Thymus (tissue), 14 donors: ENCODE measurements around the gene USP17L13. TPM values are rescaled to one million over a fixed set of nuclear protein-coding genes. Genes with fewer than 3 reads are reported as not detected.
"Not testable (repeated sequence)": the region's sequence is repeated elsewhere in the genome, so short reads cannot be mapped to it uniquely, and the experiment has no call there.

Experiments used
- DNase-seq, 9 donors: peaks; one replicate each; pipeline ENCODE4 v3.0.0-alpha.2; 2013; ENCODE audit warnings: low spot score in 9 of 9, low read depth in 6 of 9, missing footprints in 1 of 9
- H3K27ac ChIP-seq, 2 donors: one replicate each; pipeline ENCODE4 v1.5.1; 2013; ENCODE audit warnings: control low read depth in 1 of 2, low read depth in 1 of 2, low read length in 1 of 2, mild to moderate bottlenecking in 1 of 2, moderate library complexity in 1 of 2
- H3K27me3 ChIP-seq, 2 donors: one replicate each; pipeline ENCODE4 v1.5.1; 2013; ENCODE audit warnings: low read length in 1 of 2; ENCODE audit not compliant: control insufficient read depth in 2 of 2, insufficient read depth in 1 of 2
- H3K36me3 ChIP-seq, 2 donors: one replicate each; pipeline ENCODE4 v1.5.1; 2013; ENCODE audit warnings: low read length in 1 of 2, mild to moderate bottlenecking in 1 of 2, moderate library complexity in 1 of 2; ENCODE audit not compliant: control insufficient read depth in 2 of 2, insufficient read depth in 2 of 2
- H3K4me1 ChIP-seq, 2 donors: one replicate each; pipeline ENCODE4 v1.5.1; 2013; ENCODE audit warnings: low read length in 2 of 2; ENCODE audit not compliant: control insufficient read depth in 2 of 2, insufficient read depth in 2 of 2
- H3K4me3 ChIP-seq, 2 donors: one replicate each; pipeline ENCODE4 v1.5.1; 2013; ENCODE audit warnings: low read length in 2 of 2, control low read depth in 1 of 2, mild to moderate bottlenecking in 1 of 2
- H3K9me3 ChIP-seq, 2 donors: one replicate each; pipeline ENCODE4 v1.5.1; 2013; ENCODE audit warnings: low read length in 1 of 2, mild to moderate bottlenecking in 1 of 2; ENCODE audit not compliant: control insufficient read depth in 2 of 2, insufficient read depth in 1 of 2
- WGBS: extraction: QIAGEN DNeasy Blood & Tissue Kit; methylation state at CpG from one replicate; pipeline ENCODE4 v1.1.7; 2013; 5-methylcytosine and 5-hydroxymethylcytosine counted together
- long read RNA-seq, 10 donors: transcript quantifications; one replicate each; lab custom pipeline, GENCODE V29; 2026
- polyA plus RNA-seq: library from polyadenylated mRNA; stranded (reverse); fragments of 200-250 nt; gene quantifications from one replicate; pipeline ENCODE4 v1.2.3, GENCODE V29; 2013
- total RNA-seq: library from RNA; stranded (reverse); fragments of 120-200 nt; gene quantifications from one replicate; pipeline ENCODE4 v1.2.4, GENCODE V29; 2013
- donor health status: healthy.

Gene USP17L13, protein sequence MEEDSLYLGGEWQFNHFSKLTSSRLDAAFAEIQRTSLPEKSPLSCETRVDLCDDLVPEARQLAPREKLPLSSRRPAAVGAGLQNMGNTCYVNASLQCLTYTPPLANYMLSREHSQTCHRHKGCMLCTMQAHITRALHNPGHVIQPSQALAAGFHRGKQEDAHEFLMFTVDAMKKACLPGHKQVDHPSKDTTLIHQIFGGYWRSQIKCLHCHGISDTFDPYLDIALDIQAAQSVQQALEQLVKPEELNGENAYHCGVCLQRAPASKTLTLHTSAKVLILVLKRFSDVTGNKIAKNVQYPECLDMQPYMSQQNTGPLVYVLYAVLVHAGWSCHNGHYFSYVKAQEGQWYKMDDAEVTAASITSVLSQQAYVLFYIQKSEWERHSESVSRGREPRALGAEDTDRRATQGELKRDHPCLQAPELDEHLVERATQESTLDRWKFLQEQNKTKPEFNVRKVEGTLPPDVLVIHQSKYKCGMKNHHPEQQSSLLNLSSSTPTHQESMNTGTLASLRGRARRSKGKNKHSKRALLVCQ
- total RNA-seq, result not detected
- not detected for polyA plus RNA-seq
- long read RNA-seq, donor 1, result 0 reads
- long read RNA-seq, donor 2, result 0 reads
- long read RNA-seq, donor 3, result 0 reads
- long read RNA-seq, donor 4, result 0 reads
- long read RNA-seq, donor 5, result 0 reads
- long read RNA-seq, donor 6, result 0 reads
- long read RNA-seq, donor 7, result 0 reads
- long read RNA-seq, donor 8, result 0 reads
- long read RNA-seq, donor 9, result 0 reads
- long read RNA-seq, donor 10, result 0 reads

DNA sequence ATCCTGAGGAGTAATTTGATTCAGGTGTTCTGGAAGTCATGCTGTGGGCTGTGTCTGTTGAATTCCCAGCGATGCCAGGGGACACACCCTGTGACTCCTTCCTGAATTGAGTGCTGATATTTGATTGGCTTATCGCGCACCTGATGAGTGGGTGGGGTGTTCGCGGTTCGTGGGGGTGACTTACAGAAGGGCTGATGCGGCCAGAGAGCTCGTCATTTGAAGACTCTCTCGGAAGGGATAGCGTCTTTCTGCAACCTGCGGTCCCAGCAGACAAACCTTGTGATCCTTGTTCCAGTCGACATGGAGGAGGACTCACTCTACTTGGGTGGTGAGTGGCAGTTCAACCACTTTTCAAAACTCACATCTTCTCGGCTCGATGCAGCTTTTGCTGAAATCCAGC, at the start of gene USP17L13:
Gene USP17L13, plus strand, starts transcription at position 301 of the 400 bp plus-strand sequence. Its CDS starts 0 bp downstream, at position 301.
- not testable (repeated sequence) for DNase-seq, H3K4me3 ChIP-seq, H3K4me1 ChIP-seq, H3K27me3 ChIP-seq, H3K27ac ChIP-seq, H3K36me3 ChIP-seq, H3K9me3 ChIP-seq
- WGBS, result no CpG with 5 or more reads among the region's 14 CpGs

- H3K27ac ChIP-seq, H3K4me1 ChIP-seq, H3K4me3 ChIP-seq, DNase-seq, H3K27me3 ChIP-seq, H3K9me3 ChIP-seq, H3K36me3 ChIP-seq: not testable (repeated sequence)
- no CpG with 5 or more reads among the region's 13 CpGs for WGBS
These were observed 14.3 kb upstream of the USP17L13 start, which contains the start of gene USP17L10 for GRCh38 chr4:9210357-9210756. USP17L10 (plus strand) TSS chr4:9210657; CDS start chr4:9210657, 0 bp downstream.

DNA sequence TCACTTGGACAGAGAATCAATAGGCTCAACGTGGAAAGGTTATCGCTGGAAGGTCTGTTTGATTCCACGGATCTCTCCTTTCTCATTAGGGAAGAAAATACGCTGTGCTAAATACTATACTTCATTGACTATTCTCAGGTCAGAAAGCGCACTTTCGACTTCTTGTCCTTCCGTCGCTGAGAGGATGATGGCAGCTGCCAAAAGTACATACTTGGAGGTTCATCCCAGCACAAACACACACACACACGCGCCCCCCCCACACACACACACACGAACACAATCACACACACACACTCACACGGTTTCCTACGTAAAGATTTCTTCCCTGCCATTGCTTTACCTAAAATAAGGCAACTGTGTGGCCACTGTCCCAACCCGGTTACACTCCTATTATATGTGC, 10.0 kb upstream of the USP17L13 start:
- H3K9me3 ChIP-seq, H3K27me3 ChIP-seq, DNase-seq, H3K4me1 ChIP-seq, H3K36me3 ChIP-seq, H3K4me3 ChIP-seq, H3K27ac ChIP-seq: not testable (repeated sequence)
- WGBS, result 84% methylated on average over 11 of the region's 14 CpGs

- H3K4me1 ChIP-seq, H3K27ac ChIP-seq, H3K4me3 ChIP-seq, H3K36me3 ChIP-seq, H3K9me3 ChIP-seq, H3K27me3 ChIP-seq, DNase-seq: not testable (repeated sequence)
- no CpG with 5 or more reads among the region's 14 CpGs for WGBS
These were observed 9.6 kb upstream of the USP17L13 start, which contains the start of gene USP17L11 for GRCh38 chr4:9215105-9215504. USP17L11 (plus strand) TSS chr4:9215405; CDS start chr4:9215405, 0 bp downstream.

- not testable (repeated sequence) for H3K9me3 ChIP-seq, H3K27me3 ChIP-seq, H3K4me3 ChIP-seq, DNase-seq, H3K4me1 ChIP-seq, H3K27ac ChIP-seq, H3K36me3 ChIP-seq
- no CpG with 5 or more reads among the region's 13 CpGs for WGBS
These were observed 4.8 kb upstream of the USP17L13 start, which contains the start of gene USP17L12 for GRCh38 chr4:9219852-9220251. USP17L12 (plus strand) TSS chr4:9220152; CDS start chr4:9220152, 0 bp downstream.

DNA sequence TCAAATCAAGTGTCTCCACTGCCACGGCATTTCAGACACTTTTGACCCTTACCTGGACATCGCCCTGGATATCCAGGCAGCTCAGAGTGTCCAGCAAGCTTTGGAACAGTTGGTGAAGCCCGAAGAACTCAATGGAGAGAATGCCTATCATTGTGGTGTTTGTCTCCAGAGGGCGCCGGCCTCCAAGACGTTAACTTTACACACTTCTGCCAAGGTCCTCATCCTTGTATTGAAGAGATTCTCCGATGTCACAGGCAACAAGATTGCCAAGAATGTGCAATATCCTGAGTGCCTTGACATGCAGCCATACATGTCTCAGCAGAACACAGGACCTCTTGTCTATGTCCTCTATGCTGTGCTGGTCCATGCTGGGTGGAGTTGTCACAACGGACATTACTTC, 5.6 kb downstream of the USP17L13 start:
- not testable (repeated sequence) for H3K4me3 ChIP-seq, H3K27ac ChIP-seq, H3K4me1 ChIP-seq, H3K9me3 ChIP-seq, H3K27me3 ChIP-seq, H3K36me3 ChIP-seq, DNase-seq
- WGBS, result 94% methylated on average over 6 of the region's 8 CpGs

GRCh38 chr4:9234085-9234484, 9.4 kb downstream of the USP17L13 start, which contains the start of gene USP17L15:
USP17L15 (plus strand) TSS chr4:9234385; CDS start chr4:9234385, 0 bp downstream.
- not testable (repeated sequence) for H3K9me3 ChIP-seq, H3K36me3 ChIP-seq, H3K4me3 ChIP-seq, H3K4me1 ChIP-seq, H3K27ac ChIP-seq, H3K27me3 ChIP-seq, DNase-seq
- WGBS, result no CpG with 5 or more reads among the region's 15 CpGs

DNA sequence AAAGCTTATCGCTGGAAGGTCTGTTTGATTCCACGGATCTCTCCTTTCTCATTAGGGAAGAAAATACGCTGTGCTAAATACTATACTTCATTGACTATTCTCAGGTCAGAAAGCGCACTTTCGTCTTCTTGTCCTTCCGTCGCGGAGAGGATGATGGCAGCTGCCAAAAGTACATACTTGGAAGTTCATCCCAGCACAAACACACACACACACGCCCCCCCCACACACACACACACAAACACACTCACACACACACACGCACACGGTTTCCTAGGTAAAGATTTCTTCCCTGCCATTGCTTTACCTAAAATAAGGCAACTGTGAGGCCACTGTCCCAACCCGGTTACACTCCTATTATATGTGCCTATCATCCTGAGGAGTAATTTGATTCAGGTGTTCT, 13.8 kb downstream of the USP17L13 start:
- DNase-seq, H3K36me3 ChIP-seq, H3K9me3 ChIP-seq, H3K4me3 ChIP-seq, H3K4me1 ChIP-seq, H3K27me3 ChIP-seq, H3K27ac ChIP-seq: not testable (repeated sequence)
- WGBS, result 91% methylated on average over 11 of the region's 12 CpGs

DNA sequence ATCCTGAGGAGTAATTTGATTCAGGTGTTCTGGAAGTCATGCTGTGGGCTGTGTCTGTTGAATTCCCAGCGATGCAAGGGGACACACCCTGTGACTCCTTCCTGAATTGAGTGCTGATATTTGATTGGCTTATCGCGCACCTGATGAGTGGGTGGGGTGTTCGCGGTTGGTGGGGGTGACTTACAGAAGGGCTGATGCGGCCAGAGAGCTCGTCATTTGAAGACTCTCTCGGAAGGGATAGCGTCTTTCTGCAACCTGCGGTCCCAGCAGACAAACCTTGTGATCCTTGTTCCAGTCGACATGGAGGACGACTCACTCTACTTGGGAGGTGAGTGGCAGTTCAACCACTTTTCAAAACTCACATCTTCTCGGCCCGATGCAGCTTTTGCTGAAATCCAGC, 18.9 kb downstream of the USP17L13 start, which contains the start of gene USP17L17:
Gene USP17L17, plus strand, starts transcription at position 301 of the 400 bp plus-strand sequence. Its CDS starts 0 bp downstream, at position 301.
- H3K9me3 ChIP-seq, H3K27me3 ChIP-seq, DNase-seq, H3K4me3 ChIP-seq, H3K4me1 ChIP-seq, H3K27ac ChIP-seq, H3K36me3 ChIP-seq: not testable (repeated sequence)
- WGBS, result 93% methylated on average over 5 of the region's 14 CpGs
